Spinal cord (tissue), 10 donors: ENCODE data around the gene DNAH6. TPM values are rescaled to one million over a fixed set of nuclear protein-coding genes. Genes with fewer than 3 reads are reported as not detected.
"Not testable (repeated sequence)": the region's sequence is repeated elsewhere in the genome, so short reads cannot be mapped to it uniquely, and the experiment has no call there.

Source experiments
- DNase-seq, 6 donors: peaks; one replicate each; pipeline versions ENCODE4 v3.0.0 to v3.0.0-alpha.2; 2013 to 2015; ENCODE audit warnings: low spot score in 6 of 6, low read depth in 4 of 6
- H3K27ac ChIP-seq: one replicate; pipeline ENCODE4 v1.5.1; 2013; ENCODE audit warnings: low read depth, low read length, control low read depth
- H3K27me3 ChIP-seq: one replicate; pipeline ENCODE4 v1.6.1; 2013; ENCODE audit warnings: low read length; ENCODE audit not compliant: control insufficient read depth, insufficient read depth
- H3K36me3 ChIP-seq: one replicate; pipeline ENCODE4 v1.6.1; 2013; ENCODE audit warnings: low read length; ENCODE audit not compliant: control insufficient read depth, insufficient read depth
- H3K4me1 ChIP-seq: one replicate; pipeline ENCODE4 v1.6.1; 2013; ENCODE audit warnings: low read length; ENCODE audit not compliant: control insufficient read depth, insufficient read depth
- H3K4me3 ChIP-seq: one replicate; pipeline ENCODE4 v1.5.1; 2013; ENCODE audit warnings: low read depth, low read length, control low read depth
- H3K9me3 ChIP-seq: one replicate; pipeline ENCODE4 v1.6.1; 2013; ENCODE audit warnings: low read length; ENCODE audit not compliant: control insufficient read depth, insufficient read depth
- WGBS: methylation state at CpG from one replicate; pipeline ENCODE4 v1.1.5; 2013; ENCODE audit warnings: missing lambda C conversion rate; ENCODE audit not compliant: insufficient coverage; 5-methylcytosine and 5-hydroxymethylcytosine counted together
- long read RNA-seq, 4 donors: transcript quantifications; one replicate each; lab custom pipeline, GENCODE V29; 2026
- polyA plus RNA-seq, 2 donors: library from polyadenylated mRNA; unstranded; fragments of 120-200 nt; gene quantifications; one replicate each; pipeline ENCODE4 v1.2.1, GENCODE V29; 2013; ENCODE audit not compliant: insufficient read length in 2 of 2
- total RNA-seq, 2 donors: library from RNA; depleted of rRNA in 1 of 2; stranded (reverse); fragments of 120-200 nt in 1 of 2; fragments of >200 nt in 1 of 2; gene quantifications; one replicate each; pipeline versions ENCODE4 v1.2.3 to v1.2.4, GENCODE V29; 2013 to 2014
- donor health status: healthy.

DNAH6 gene
- 1 to 10 TPM; 5.5 to 7.8 TPM for total RNA-seq
- polyA plus RNA-seq = 1 to 10 TPM; 1.6 to 3.8 TPM
- long read RNA-seq, donor 1 = 0 reads
- long read RNA-seq, donor 2 = 0 reads
- long read RNA-seq, donor 3 = 0 reads
- long read RNA-seq, donor 4 = 0 reads

GRCh38 chr2:84516234-84516986 is at the start of gene DNAH6:
Gene DNAH6, plus strand, starts transcription at chr2:84516498. Its CDS starts 1,329 bp downstream, at chr2:84517827.
- Histone ChIP-seq H3K4me3 (peak within 1 kb of the TSS; percentile 71), H3K27ac (peak within 1 kb of the TSS; percentile 82), H3K36me3 (no peaks in the 10 kb centered on the region), H3K4me1 (peaks cover 5% of the 10 kb centered on the region), H3K27me3 (no peaks in the 10 kb centered on the region), H3K9me3 (peaks cover 1% of the 10 kb centered on the region)
- 4% methylated on average over 27 of the region's 31 CpGs for WGBS
- DNase-seq = peak; percentile 88 to 99 (median 94)

GRCh38 chr2:84467389-84467788 is 48.9 kb upstream of the DNAH6 start:
- H3K27ac ChIP-seq = no peak overlapping the region
- H3K36me3 ChIP-seq = no peaks in the 10 kb centered on the region
- DNase-seq = no peak
- no peaks in the 10 kb centered on the region for H3K27me3 ChIP-seq
- no peak overlapping the region for H3K4me3 ChIP-seq
- H3K9me3 ChIP-seq = peaks cover 2% of the 10 kb centered on the region
- no CpG with 5 or more reads among the region's 1 CpG for WGBS
- no peaks in the 10 kb centered on the region for H3K4me1 ChIP-seq

- not testable (repeated sequence) for DNase-seq, H3K27me3 ChIP-seq, H3K36me3 ChIP-seq, H3K4me1 ChIP-seq, H3K9me3 ChIP-seq, H3K4me3 ChIP-seq, H3K27ac ChIP-seq
- 93% methylated on average over 2 of the region's 2 CpGs for WGBS
Measured at GRCh38 chr2:84472423-84472822, 43.9 kb upstream of the DNAH6 start.

GRCh38 chr2:84472856-84473565 is 43.3 kb upstream of the DNAH6 start:
- 80% methylated on average over 2 of the region's 6 CpGs for WGBS

GRCh38 chr2:84474176-84474575 is 42.1 kb upstream of the DNAH6 start:
- no peaks in the 10 kb centered on the region for H3K27me3 ChIP-seq
- no peak overlapping the region for H3K4me3 ChIP-seq
- H3K36me3 ChIP-seq = no peaks in the 10 kb centered on the region
- H3K9me3 ChIP-seq = peaks cover 3% of the 10 kb centered on the region
- no peak overlapping the region for H3K27ac ChIP-seq
- 87% methylated on average over 4 of the region's 4 CpGs for WGBS
- DNase-seq = no peak
- no peaks in the 10 kb centered on the region for H3K4me1 ChIP-seq

More at GRCh38 chr2:84472856-84473565, 43.3 kb upstream of the DNAH6 start:
- no peaks in the 10 kb centered on the region for H3K4me1 ChIP-seq
- no peak overlapping the region for H3K27ac ChIP-seq
- no peaks in the 10 kb centered on the region for H3K36me3 ChIP-seq
- H3K9me3 ChIP-seq = peaks cover 3% of the 10 kb centered on the region
- no peaks in the 10 kb centered on the region for H3K27me3 ChIP-seq
- H3K4me3 ChIP-seq = no peak overlapping the region
- no peak for DNase-seq

GRCh38 chr2:84477886-84478285 is 38.4 kb upstream of the DNAH6 start:
- H3K4me1 ChIP-seq = no peaks in the 10 kb centered on the region
- no peaks in the 10 kb centered on the region for H3K27me3 ChIP-seq
- H3K36me3 ChIP-seq = no peaks in the 10 kb centered on the region
- no peak for DNase-seq
- H3K4me3 ChIP-seq = no peak overlapping the region
- peaks cover 3% of the 10 kb centered on the region for H3K9me3 ChIP-seq
- no peak overlapping the region for H3K27ac ChIP-seq
- WGBS = no CpG with 5 or more reads among the region's 1 CpG

- no peak for DNase-seq
- Histone ChIP-seq H3K4me3 (no peak overlapping the region), H3K27me3 (no peaks in the 10 kb centered on the region), H3K9me3 (peaks cover 3% of the 10 kb centered on the region), H3K27ac (no peak overlapping the region), H3K4me1 (no peaks in the 10 kb centered on the region), H3K36me3 (no peaks in the 10 kb centered on the region)
- 81% methylated on average over 3 of the region's 3 CpGs for WGBS
Measured at GRCh38 chr2:84478867-84479266, 37.4 kb upstream of the DNAH6 start.

- H3K27me3 ChIP-seq = no peaks in the 10 kb centered on the region
- H3K27ac ChIP-seq = no peak overlapping the region
- no peaks in the 10 kb centered on the region for H3K4me1 ChIP-seq
- H3K36me3 ChIP-seq = no peaks in the 10 kb centered on the region
- no peak for DNase-seq
- H3K9me3 ChIP-seq = peaks cover 2% of the 10 kb centered on the region
- H3K4me3 ChIP-seq = no peak overlapping the region
- WGBS = 72% methylated on average over 5 of the region's 5 CpGs
Measured at GRCh38 chr2:84481702-84482101, 34.6 kb upstream of the DNAH6 start.

GRCh38 chr2:84482603-84483002 is 33.7 kb upstream of the DNAH6 start:
- H3K27me3 ChIP-seq = no peaks in the 10 kb centered on the region
- H3K9me3 ChIP-seq = peaks cover 2% of the 10 kb centered on the region
- peak in 1 of 6 donors; percentile 20 for DNase-seq
- no peaks in the 10 kb centered on the region for H3K36me3 ChIP-seq
- no peak overlapping the region for H3K4me3 ChIP-seq
- H3K4me1 ChIP-seq = no peaks in the 10 kb centered on the region
- 58% methylated on average over 1 of the region's 3 CpGs for WGBS
- no peak overlapping the region for H3K27ac ChIP-seq
